ENCODE data around the gene SNORC.

The SNORC gene

GRCh38 chr2:232870018-232870765, at the start of gene SNORC:
TSS of gene SNORC (plus strand) at chr2:232870264. CDS start at chr2:232870342, 78 bp downstream.
- H3K27ac ChIP-seq, result no peak within 1 kb of the TSS
- H3K4me3 ChIP-seq (IDR thresholded peaks at IDR 0.05; ENCODE audit: insufficient read depth, low read depth, low read length), result no peak within 1 kb of the TSS
- no peak within 1 kb of the TSS for H3K9ac ChIP-seq
- H3K36me3 ChIP-seq (ENCODE audit: insufficient read depth), result no peaks in the 10 kb centered on the region
- no peak within 1 kb of the TSS for H2AFZ ChIP-seq (ENCODE audit: low read depth)
- no peaks in the 10 kb centered on the region for H3K4me1 ChIP-seq (ENCODE audit: low read depth, poor library complexity, severe bottlenecking)
- no peaks in the 10 kb centered on the region for H4K20me1 ChIP-seq (ENCODE audit: insufficient read depth)
- H3K27me3 ChIP-seq (ENCODE audit: insufficient read depth, low read depth), result no peaks in the 10 kb centered on the region
- TF ChIP-seq, protein P1, sequence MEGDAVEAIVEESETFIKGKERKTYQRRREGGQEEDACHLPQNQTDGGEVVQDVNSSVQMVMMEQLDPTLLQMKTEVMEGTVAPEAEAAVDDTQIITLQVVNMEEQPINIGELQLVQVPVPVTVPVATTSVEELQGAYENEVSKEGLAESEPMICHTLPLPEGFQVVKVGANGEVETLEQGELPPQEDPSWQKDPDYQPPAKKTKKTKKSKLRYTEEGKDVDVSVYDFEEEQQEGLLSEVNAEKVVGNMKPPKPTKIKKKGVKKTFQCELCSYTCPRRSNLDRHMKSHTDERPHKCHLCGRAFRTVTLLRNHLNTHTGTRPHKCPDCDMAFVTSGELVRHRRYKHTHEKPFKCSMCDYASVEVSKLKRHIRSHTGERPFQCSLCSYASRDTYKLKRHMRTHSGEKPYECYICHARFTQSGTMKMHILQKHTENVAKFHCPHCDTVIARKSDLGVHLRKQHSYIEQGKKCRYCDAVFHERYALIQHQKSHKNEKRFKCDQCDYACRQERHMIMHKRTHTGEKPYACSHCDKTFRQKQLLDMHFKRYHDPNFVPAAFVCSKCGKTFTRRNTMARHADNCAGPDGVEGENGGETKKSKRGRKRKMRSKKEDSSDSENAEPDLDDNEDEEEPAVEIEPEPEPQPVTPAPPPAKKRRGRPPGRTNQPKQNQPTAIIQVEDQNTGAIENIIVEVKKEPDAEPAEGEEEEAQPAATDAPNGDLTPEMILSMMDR (conservative IDR thresholded peaks at IDR 0.05; ENCODE audit: low read depth, low read length), result no peak
- H3K4me2 ChIP-seq, result no peak within 1 kb of the TSS
- H3K79me2 ChIP-seq (ENCODE audit: insufficient read depth, low read depth), result no peaks in the 10 kb centered on the region

DNA sequence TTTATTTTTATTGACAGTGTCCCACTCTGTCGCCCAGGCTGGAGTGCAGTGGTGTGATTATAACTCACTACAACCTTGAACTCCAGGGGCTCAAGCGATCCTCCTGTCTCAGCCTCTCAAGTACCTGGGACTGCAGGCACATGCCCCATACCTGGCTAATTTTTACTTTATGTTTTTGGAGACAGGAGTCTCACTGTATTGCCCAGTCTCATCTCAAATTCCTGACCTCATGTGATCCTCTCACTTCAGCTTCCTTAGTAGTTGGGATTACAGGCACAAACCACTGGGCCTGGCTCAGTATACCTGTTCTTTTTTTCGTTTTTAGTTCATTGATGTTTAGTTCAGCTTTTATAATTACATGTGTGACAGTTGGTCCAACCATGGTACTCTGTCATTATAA, 40.1 kb upstream of the SNORC start:
- Histone ChIP-seq H4K20me1 (ENCODE audit: insufficient read depth) (no peaks in the 10 kb centered on the region), H3K4me2 (no peak overlapping the region), H3K9ac (no peak overlapping the region), H3K36me3 (ENCODE audit: insufficient read depth) (no peaks in the 10 kb centered on the region), H3K27ac (no peak overlapping the region), H2AFZ (ENCODE audit: low read depth) (no peak overlapping the region), H3K4me1 (ENCODE audit: low read depth, poor library complexity, severe bottlenecking) (peaks cover 6% of the 10 kb centered on the region), H3K79me2 (ENCODE audit: insufficient read depth, low read depth) (no peaks in the 10 kb centered on the region), H3K27me3 (ENCODE audit: insufficient read depth, low read depth) (no peaks in the 10 kb centered on the region), H3K4me3 (IDR thresholded peaks at IDR 0.05; ENCODE audit: insufficient read depth, low read depth, low read length) (no peak overlapping the region)
- TF ChIP-seq, protein P1 (conservative IDR thresholded peaks at IDR 0.05; ENCODE audit: low read depth, low read length), result no peak

GRCh38 chr2:232831496-232831895, 38.6 kb upstream of the SNORC start:
- TF ChIP-seq, protein P1 (conservative IDR thresholded peaks at IDR 0.05; ENCODE audit: low read depth, low read length), result no peak
- no peaks in the 10 kb centered on the region for H4K20me1 ChIP-seq (ENCODE audit: insufficient read depth)
- no peaks in the 10 kb centered on the region for H3K27me3 ChIP-seq (ENCODE audit: insufficient read depth, low read depth)
- H3K9ac ChIP-seq, result no peak overlapping the region
- no peak overlapping the region for H2AFZ ChIP-seq (ENCODE audit: low read depth)
- H3K4me3 ChIP-seq (IDR thresholded peaks at IDR 0.05; ENCODE audit: insufficient read depth, low read depth, low read length), result no peak overlapping the region
- H3K36me3 ChIP-seq (ENCODE audit: insufficient read depth), result no peaks in the 10 kb centered on the region
- peaks cover 6% of the 10 kb centered on the region for H3K4me1 ChIP-seq (ENCODE audit: low read depth, poor library complexity, severe bottlenecking)
- H3K79me2 ChIP-seq (ENCODE audit: insufficient read depth, low read depth), result no peaks in the 10 kb centered on the region
- H3K27ac ChIP-seq, result no peak overlapping the region
- H3K4me2 ChIP-seq, result no peak overlapping the region

DNA sequence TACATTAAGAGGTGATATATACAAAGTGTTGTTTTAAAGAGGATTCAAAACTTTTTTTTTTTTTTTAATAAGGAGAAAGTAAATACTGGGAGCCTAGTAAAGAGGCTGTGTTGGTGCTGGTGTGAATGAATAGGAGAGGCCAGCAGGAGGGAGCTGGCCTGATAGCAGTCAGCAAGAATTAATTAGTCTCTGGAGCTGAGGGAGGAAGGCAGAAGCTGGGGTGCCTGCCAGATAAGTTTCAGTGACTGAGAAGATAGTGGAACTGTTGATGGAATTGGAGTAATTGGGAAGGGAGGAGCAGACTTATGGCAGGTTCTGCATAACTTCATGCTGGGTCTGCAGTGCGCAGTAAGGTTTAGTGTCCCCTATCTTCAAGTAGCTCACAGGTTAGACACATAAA, 36.2 kb upstream of the SNORC start:
- TF ChIP-seq, protein P1 (conservative IDR thresholded peaks at IDR 0.05; ENCODE audit: low read depth, low read length), result no peak
- H3K9ac ChIP-seq, result no peak overlapping the region
- no peak overlapping the region for H3K4me3 ChIP-seq (IDR thresholded peaks at IDR 0.05; ENCODE audit: insufficient read depth, low read depth, low read length)
- no peak overlapping the region for H3K27ac ChIP-seq
- H3K4me1 ChIP-seq (ENCODE audit: low read depth, poor library complexity, severe bottlenecking), result peaks cover 21% of the 10 kb centered on the region
- no peak overlapping the region for H3K4me2 ChIP-seq
- no peaks in the 10 kb centered on the region for H3K79me2 ChIP-seq (ENCODE audit: insufficient read depth, low read depth)
- H3K36me3 ChIP-seq (ENCODE audit: insufficient read depth), result no peaks in the 10 kb centered on the region
- no peak overlapping the region for H2AFZ ChIP-seq (ENCODE audit: low read depth)
- no peaks in the 10 kb centered on the region for H3K27me3 ChIP-seq (ENCODE audit: insufficient read depth, low read depth)
- no peaks in the 10 kb centered on the region for H4K20me1 ChIP-seq (ENCODE audit: insufficient read depth)
